Heart left ventricle (tissue), 16 donors: Measurements from ENCODE around the gene STIMATE. TPM values are rescaled to one million over a fixed set of nuclear protein-coding genes. Genes with fewer than 3 reads are reported as not detected.

Experiments used
- ATAC-seq, 4 donors: fragments of 200-7000 bp; cut with Tn5 transposase; one replicate each; pipeline ENCODE4 v1.9.1; 2020 to 2022; ENCODE audit warnings: moderate library complexity in 4 of 4, mild to moderate bottlenecking in 3 of 4, moderate number of reproducible peaks in 1 of 4
- DNase-seq, 5 donors: peaks; one replicate each; pipeline ENCODE4 v3.0.0-alpha.2; 2020
- H3K27ac ChIP-seq, 12 donors: fragments of 200-600 bp; sonication (generic) in 4 of 12; one replicate each; pipeline versions ENCODE4 v1.5.0 to v1.8.0; 2016 to 2022; ENCODE audit warnings: mild to moderate bottlenecking in 2 of 12
- H3K27me3 ChIP-seq, 9 donors: fragments of 200-600 bp; sonication (generic) in 2 of 9; one replicate each; pipeline versions ENCODE4 v1.5.1 to v1.8.0; 2016 to 2022; ENCODE audit warnings: mild to moderate bottlenecking in 3 of 9
- H3K36me3 ChIP-seq, 9 donors: fragments of 200-600 bp; sonication (generic) in 2 of 9; one replicate each; pipeline versions ENCODE4 v1.5.0 to v1.8.0; 2018 to 2022; ENCODE audit warnings: mild to moderate bottlenecking in 2 of 9
- H3K4me1 ChIP-seq, 12 donors: fragments of 200-600 bp; sonication (generic) in 4 of 12; one replicate each; pipeline versions ENCODE4 v1.5.0 to v1.8.0; 2016 to 2022; ENCODE audit warnings: mild to moderate bottlenecking in 3 of 12
- H3K4me3 ChIP-seq, 12 donors: fragments of 200-600 bp; sonication (generic) in 4 of 12; one replicate each; pipeline versions ENCODE4 v1.5.0 to v1.8.0; 2017 to 2022; ENCODE audit warnings: mild to moderate bottlenecking in 9 of 12, moderate library complexity in 4 of 12
- H3K9me3 ChIP-seq, 12 donors: fragments of 200-600 bp; sonication (generic) in 4 of 12; one replicate each; pipeline versions ENCODE4 v1.5.0 to v1.8.0; 2016 to 2022; ENCODE audit warnings: mild to moderate bottlenecking in 1 of 12
- CTCF ChIP-seq, 12 donors: fragments of 200-600 bp; sonication (generic) in 4 of 12; IDR thresholded peaks; one replicate each; pipeline versions ENCODE4 v1.5.0 to v1.8.0; 2018 to 2022; ENCODE audit warnings: antibody characterized with exemption in 12 of 12, mild to moderate bottlenecking in 5 of 12
- POLR2A ChIP-seq, 2 donors: fragments of 450-650 bp; IDR thresholded peaks; one replicate each; pipeline ENCODE4 v1.6.1; 2017; ENCODE audit warnings: antibody characterized with exemption in 2 of 2, mild to moderate bottlenecking in 2 of 2, moderate library complexity in 2 of 2
- WGBS, 4 donors: extraction: QIAGEN DNeasy Blood & Tissue Kit in 2 of 4; methylation state at CpG; one replicate each; pipeline versions ENCODE4 v1.1.5 to v1.1.7; 2013 to 2018; 5-methylcytosine and 5-hydroxymethylcytosine counted together
- intact Hi-C, 10 donors: fragments of 100-400 bp; cut with DNase I; formaldehyde crosslinking; loops; one replicate each; pipeline versions ENCODE4 v1.11.1 to v1.14.2; 2022
- polyA plus RNA-seq, 2 donors: library from polyadenylated mRNA; stranded (reverse); fragments of 200-250 nt; gene quantifications; one replicate each; pipeline ENCODE4 v1.2.3, GENCODE V29; 2013
- total RNA-seq, 9 donors: library from RNA; depleted of rRNA in 2 of 9; stranded (reverse); fragments of >200 nt in 2 of 9; fragmentation: NEBNext Ultra II Directional in 3 of 9; extraction: Animal tissue kit (Norgen Biotek cat#: 25700) in 3 of 9; gene quantifications; one replicate each; pipeline versions ENCODE4 v1.1.0 to v1.2.4, GENCODE V29; 2016 to 2023
- donor health status: ischemic (EF 13 %, LVEDD 7.1; RV severe dilation, severe dysfunction).
- donor health status: healthy with polysubstance abuse.
- donor health status: DM: no; HTN: yes; CAD: no.
- donor health status: DM: no; HTN: no; CAD: no.
- donor health status: ischemic (EF 25% LVEDD 6.9; RV normal size, moderate dysfunction).
- donor health status: ischemic (EF 25% LVEDD 5.7; RV mildly dilated, moderate dysfunction).
- donor health status: healthy.
- donor health status: DM: yes; HTN: yes; CAD: no.
- donor health status: ischemic (EF 35%, LVEDD 5.7; RV mildly dilated, moderate dysfunction).
- donor health status: nonischemic (EF 11% LVEDD 7.7; RV severe dilation, severe dysfunction).
- donor health status: DM: yes; HTN: yes; CAD: no.
- donor health status: PGD.
- donor health status: ischemic (EF 29% LVEDD 5.4; RV normal size, mild dysfunction).
- donor health status: nonischemic (EF 23%, LVEDD 6.1; RV moderate dilation, normal function).

Gene STIMATE
- total and polyA plus RNA-seq, 11 donors, result 3.4 to 17.1 (median 9.4) TPM

GRCh38 chr3:52857864-52858263, 39.5 kb downstream of the STIMATE start:
- no peaks in the 10 kb centered on the region for H3K27me3 ChIP-seq
- ATAC-seq, result no peak
- intact Hi-C loops, result loop anchor here in 4 of 10 donors (10.0 kb wide), 3 partner anchors 57 to 217 kb away; no protein-coding TSS in a partner anchor
- H3K4me3 ChIP-seq, result no peak overlapping the region
- H3K4me1 ChIP-seq, result peaks cover 0 to 11% (median 0%) of the 10 kb centered on the region in 12 donors
- H3K27ac ChIP-seq, result peak overlapping the region in 1 of 12 donors; percentile 9
- WGBS, 4 donors, result 87 to 98% (median 96%) methylated on average over 5 of the region's 5 CpGs
- TF ChIP-seq POLR2A (IDR thresholded peaks at IDR 0.05) (no peak), CTCF (IDR thresholded peaks at IDR 0.05) (no peak)
- peaks cover 0 to 25% (median 16%) of the 10 kb centered on the region in 9 donors for H3K36me3 ChIP-seq
- H3K9me3 ChIP-seq, result no peaks in the 10 kb centered on the region
- DNase-seq, result no peak

DNA sequence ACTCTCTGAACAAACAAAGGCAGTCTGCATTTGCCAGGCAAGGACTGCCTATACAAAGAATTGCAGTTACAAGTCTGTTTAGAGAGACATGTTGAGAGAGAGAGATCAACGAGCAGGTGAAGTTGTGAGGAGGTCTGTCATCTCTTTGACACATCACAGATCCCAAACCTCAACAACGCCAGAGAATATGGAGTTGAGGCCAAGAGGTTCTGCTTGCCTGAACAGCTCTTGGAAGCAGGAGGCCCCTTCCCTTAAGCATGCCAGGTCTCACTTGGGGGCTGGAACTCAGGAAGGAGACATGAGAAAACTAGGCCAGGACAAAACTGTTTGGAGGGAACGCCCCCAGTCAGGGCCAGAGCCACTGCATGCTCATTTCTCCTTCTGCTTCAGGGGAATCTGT, 40.2 kb downstream of the STIMATE start:
- ATAC-seq (peak in 2 of 4 donors; percentile 45), DNase-seq (no peak)
- H3K27me3 ChIP-seq, result no peaks in the 10 kb centered on the region
- WGBS, 4 donors, result 52 to 68% (median 60%) methylated on average over 3 of the region's 3 CpGs
- peak overlapping the region in 1 of 12 donors; percentile 7 for H3K27ac ChIP-seq
- TF ChIP-seq CTCF (IDR thresholded peaks at IDR 0.05), result no peak
- TF ChIP-seq POLR2A (IDR thresholded peaks at IDR 0.05), result no peak
- H3K4me1 ChIP-seq, result peaks cover 0 to 11% (median 0%) of the 10 kb centered on the region in 12 donors
- peaks cover 0 to 31% (median 23%) of the 10 kb centered on the region in 9 donors for H3K36me3 ChIP-seq
- H3K9me3 ChIP-seq, result no peaks in the 10 kb centered on the region
- no peak overlapping the region for H3K4me3 ChIP-seq
- intact Hi-C loops, result loop anchor here in 4 of 10 donors (10.0 kb wide), 3 partner anchors 58 to 218 kb away; no protein-coding TSS in a partner anchor

DNA sequence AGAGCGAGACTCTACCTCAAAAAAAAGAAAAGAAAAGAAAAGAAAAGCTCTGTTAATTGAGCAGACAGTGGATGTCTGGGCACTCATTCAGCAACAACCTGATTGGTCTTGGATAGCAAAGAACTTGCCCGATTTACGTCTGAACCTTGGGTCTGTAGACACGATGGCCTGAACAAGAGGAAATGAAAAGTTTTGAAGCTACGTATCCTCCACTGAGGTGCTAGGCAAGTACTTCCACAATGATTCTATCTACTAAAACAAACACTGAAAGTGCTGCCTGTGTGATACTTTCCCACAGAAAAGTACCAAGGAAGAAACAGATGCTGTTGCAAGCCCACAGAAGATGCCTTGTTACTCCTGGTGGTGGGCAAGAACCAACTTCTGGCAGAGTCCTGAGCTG, 40.7 kb downstream of the STIMATE start:
- WGBS, 4 donors, result 92 to 95% (median 93%) methylated on average over 5 of the region's 5 CpGs
- peaks cover 0 to 11% (median 0%) of the 10 kb centered on the region in 12 donors for H3K4me1 ChIP-seq
- H3K4me3 ChIP-seq, result no peak overlapping the region
- TF ChIP-seq POLR2A (IDR thresholded peaks at IDR 0.05), result no peak
- TF ChIP-seq CTCF (IDR thresholded peaks at IDR 0.05), result no peak
- H3K27ac ChIP-seq, result peak overlapping the region in 1 of 12 donors; percentile 7
- H3K36me3 ChIP-seq, result peaks cover 0 to 36% (median 28%) of the 10 kb centered on the region in 9 donors
- ATAC-seq (no peak), DNase-seq (no peak)
- no peaks in the 10 kb centered on the region for H3K9me3 ChIP-seq
- intact Hi-C loops, result loop anchor here in 4 of 10 donors (10.0 kb wide), 3 partner anchors 58 to 218 kb away; no protein-coding TSS in a partner anchor
- no peaks in the 10 kb centered on the region for H3K27me3 ChIP-seq

DNA sequence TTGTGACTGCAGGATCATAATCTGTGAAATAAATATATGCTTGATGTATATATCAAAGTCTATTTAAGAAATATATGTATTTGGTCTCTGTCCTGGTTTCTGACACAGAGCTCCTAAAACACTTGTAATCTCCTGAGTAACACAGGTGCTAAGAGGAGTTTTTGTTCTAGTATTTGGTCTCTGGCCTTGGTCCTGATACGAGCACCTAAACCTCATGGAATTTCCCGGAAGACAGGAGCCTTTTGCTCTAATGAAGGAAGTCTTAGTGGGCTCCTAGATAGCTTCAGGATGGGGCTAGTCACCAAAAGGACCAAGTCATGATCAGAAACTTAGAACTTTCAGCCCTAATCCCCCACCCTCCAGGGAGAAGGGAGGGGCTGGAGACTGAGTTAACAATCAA, 43.3 kb downstream of the STIMATE start:
- intact Hi-C loops, result loop anchor here in 6 of 10 donors (5.0 to 10.0 kb wide), 5 partner anchors 61 to 221 kb away; no protein-coding TSS in a partner anchor
- Histone ChIP-seq H3K36me3 (peaks cover 0 to 58% (median 46%) of the 10 kb centered on the region in 9 donors), H3K27me3 (no peaks in the 10 kb centered on the region), H3K9me3 (no peaks in the 10 kb centered on the region), H3K27ac (no peak overlapping the region), H3K4me1 (peaks cover 0 to 11% (median 0%) of the 10 kb centered on the region in 12 donors), H3K4me3 (no peak overlapping the region)
- TF ChIP-seq CTCF (IDR thresholded peaks at IDR 0.05), result no peak
- no peak for TF ChIP-seq POLR2A (IDR thresholded peaks at IDR 0.05)
- 91 to 95% (median 93%) methylated on average over 2 of the region's 2 CpGs for WGBS, 4 donors
- DNase-seq, result no peak
- no peak for ATAC-seq
